HL-60 (cell line): ENCODE results near the gene KLRC1.

Experiments
- DNase-seq, 2 experiments: peaks; one replicate each; pipeline ENCODE4 v3.0.0-alpha.2; 2010 to 2020; ENCODE audit warnings: low read depth in 1 of 2, low spot score in 1 of 2
- H3K27ac ChIP-seq: fragments of 250-450 bp; sonication (Bioruptor Pico); replicated peaks from 2 replicates; pipeline ENCODE4 v1.5.1; 2020; ENCODE audit warnings: mild to moderate bottlenecking, moderate library complexity
- H3K27me3 ChIP-seq: fragments of 250-450 bp; sonication (Bioruptor Pico); 2 replicates; pipeline ENCODE4 v1.5.1; 2021; ENCODE audit warnings: mild to moderate bottlenecking, moderate library complexity; ENCODE audit not compliant: insufficient read depth, poor library complexity, severe bottlenecking
- H3K4me3 ChIP-seq: replicated peaks from 2 replicates; pipeline ENCODE4 v1.5.1; 2011; ENCODE audit warnings: mild to moderate bottlenecking, control low read depth, low read length; ENCODE audit not compliant: insufficient read depth
- CTCF ChIP-seq: IDR thresholded peaks from one replicate; pipeline ENCODE4 v1.5.1; 2011; ENCODE audit warnings: low read length, control low read depth, inconsistent platforms; ENCODE audit not compliant: insufficient read depth
- GABPA ChIP-seq: IDR thresholded peaks from 2 replicates; pipeline ENCODE4 v1.6.1; 2012; ENCODE audit warnings: low read depth
- POLR2AphosphoS5 ChIP-seq: IDR thresholded peaks from 2 replicates; pipeline ENCODE4 v1.6.1; 2012; ENCODE audit warnings: low read depth
- REST ChIP-seq: IDR thresholded peaks from 2 replicates; pipeline ENCODE4 v1.6.1; 2012; ENCODE audit warnings: low read depth; ENCODE audit not compliant: insufficient replicate concordance
- SPI1 ChIP-seq: IDR thresholded peaks from 2 replicates; pipeline ENCODE4 v1.6.1; 2012; ENCODE audit warnings: low read depth, mild to moderate bottlenecking, borderline replicate concordance

KLRC1 gene

GRCh38 chr12:10466311-10466710 lies 13.1 kb upstream of the KLRC1 start:
- no peak for TF ChIP-seq CTCF
- no peak for TF ChIP-seq POLR2AphosphoS5
- no peak for TF ChIP-seq SPI1
- TF ChIP-seq REST: no peak

GRCh38 chr12:10457760-10458159 lies 4.6 kb upstream of the KLRC1 start:
- no peak for DNase-seq
- TF ChIP-seq GABPA: no peak
- no peak for TF ChIP-seq REST
- TF ChIP-seq POLR2AphosphoS5: no peak
- TF ChIP-seq CTCF: no peak
- no peak for TF ChIP-seq SPI1
- no peak overlapping the region for H3K27ac ChIP-seq
- H3K27me3 ChIP-seq: no peaks in the 10 kb centered on the region
- H3K4me3 ChIP-seq: no peak overlapping the region

More at GRCh38 chr12:10466311-10466710, 13.1 kb upstream of the KLRC1 start:
- no peak overlapping the region for H3K27ac ChIP-seq
- H3K27me3 ChIP-seq: no peaks in the 10 kb centered on the region
- DNase-seq: no peak
- H3K4me3 ChIP-seq: no peak overlapping the region

DNA sequence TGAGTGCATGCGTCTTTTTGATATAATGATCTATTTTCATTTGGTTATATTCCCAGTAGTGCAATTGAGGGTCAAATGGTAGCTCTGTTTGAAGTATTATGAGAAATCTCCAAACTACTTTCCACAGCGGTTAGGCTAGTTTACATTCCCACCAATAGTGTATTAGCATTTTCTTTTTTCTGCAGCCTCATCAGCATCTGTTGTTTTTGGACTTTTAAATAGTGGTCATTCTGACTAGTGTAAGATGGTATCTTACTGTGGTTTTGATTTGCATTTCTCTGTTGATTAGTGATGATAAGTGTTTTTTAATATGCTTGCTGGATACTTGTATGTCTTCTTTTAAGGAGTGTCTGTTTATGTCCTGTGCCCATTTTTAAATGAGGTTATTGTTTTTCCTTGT lies 3.7 kb upstream of the KLRC1 start:
- Histone ChIP-seq H3K27me3 (no peaks in the 10 kb centered on the region), H3K4me3 (no peak overlapping the region), H3K27ac (no peak overlapping the region)
- TF ChIP-seq CTCF (no peak), POLR2AphosphoS5 (no peak), GABPA (no peak), REST (no peak), SPI1 (no peak)
- DNase-seq: no peak
